WI38 (cell line): ENCODE measurements around the gene MRPL34.

Experiments
- H3K4me3 ChIP-seq: 2 replicates; pipeline ENCODE4 v1.5.1; 2011; ENCODE audit warnings: low read depth, mild to moderate bottlenecking, control low read depth, low read length
- CTCF ChIP-seq: IDR thresholded peaks from 2 replicates; pipeline ENCODE4 v1.5.1; 2012; ENCODE audit warnings: low read depth, mild to moderate bottlenecking, control low read depth, low read length

Gene MRPL34

GRCh38 chr19:17305517-17306284 lies at the start of gene MRPL34:
Gene MRPL34 (plus strand): TSS chr19:17305872. CDS start chr19:17305893, 21 bp downstream.
- TF ChIP-seq CTCF: peak; percentile 56
- peak within 1 kb of the TSS; percentile 82 for H3K4me3 ChIP-seq

- no peak for TF ChIP-seq CTCF
- no peak overlapping the region for H3K4me3 ChIP-seq
Observed at GRCh38 chr19:17256130-17256529, 49.5 kb upstream of the MRPL34 start.

- H3K4me3 ChIP-seq: no peak overlapping the region
- TF ChIP-seq CTCF: no peak
Observed at GRCh38 chr19:17259118-17259780, 46.4 kb upstream of the MRPL34 start.

GRCh38 chr19:17259934-17260333 lies 45.7 kb upstream of the MRPL34 start:
- no peak overlapping the region for H3K4me3 ChIP-seq
- no peak for TF ChIP-seq CTCF

- peak; percentile 76 for TF ChIP-seq CTCF
- H3K4me3 ChIP-seq: no peak overlapping the region
Observed at GRCh38 chr19:17260842-17261325, 44.8 kb upstream of the MRPL34 start.

GRCh38 chr19:17262557-17262956 lies 43.1 kb upstream of the MRPL34 start:
- no peak overlapping the region for H3K4me3 ChIP-seq
- TF ChIP-seq CTCF: no peak
